PC-9 (cell line): ENCODE results near the gene ARMC9.

Experiments used
- EZH2 ChIP-seq: fragments of 200-600 bp; sonication (generic); IDR thresholded peaks from 2 replicates; pipeline ENCODE4 v1.8.0; 2017; ENCODE audit warnings: antibody characterized with exemption, low read depth
- TF ChIP-seq, protein P1 (sequence below): fragments of 200-600 bp; sonication (generic); conservative IDR thresholded peaks from 2 replicates; pipeline ENCODE4 v1.6.1; 2017; ENCODE audit warnings: mixed run types, antibody characterized with exemption, mild to moderate bottlenecking, moderate library complexity

DNA sequence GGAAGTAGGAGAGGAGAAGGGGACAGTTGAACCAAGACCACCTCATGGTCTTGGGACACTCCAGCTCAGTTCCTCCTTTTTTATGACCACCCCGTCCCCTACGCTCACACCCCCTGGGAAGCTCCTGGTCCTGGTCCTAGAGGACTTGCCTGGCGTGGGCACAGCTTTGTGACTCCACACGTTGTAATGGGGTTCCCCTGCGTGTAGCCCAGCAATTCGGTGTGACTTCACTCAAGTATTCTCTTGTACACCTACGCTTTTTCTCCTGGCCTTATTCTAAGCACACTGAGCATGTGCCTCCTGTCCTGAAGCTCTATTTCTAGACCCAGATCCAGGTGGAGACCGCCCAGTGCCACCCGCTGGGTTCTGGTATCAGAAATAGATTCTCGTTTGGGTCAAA lies 161.0 kb downstream of the ARMC9 start:
- TF ChIP-seq, protein P1, sequence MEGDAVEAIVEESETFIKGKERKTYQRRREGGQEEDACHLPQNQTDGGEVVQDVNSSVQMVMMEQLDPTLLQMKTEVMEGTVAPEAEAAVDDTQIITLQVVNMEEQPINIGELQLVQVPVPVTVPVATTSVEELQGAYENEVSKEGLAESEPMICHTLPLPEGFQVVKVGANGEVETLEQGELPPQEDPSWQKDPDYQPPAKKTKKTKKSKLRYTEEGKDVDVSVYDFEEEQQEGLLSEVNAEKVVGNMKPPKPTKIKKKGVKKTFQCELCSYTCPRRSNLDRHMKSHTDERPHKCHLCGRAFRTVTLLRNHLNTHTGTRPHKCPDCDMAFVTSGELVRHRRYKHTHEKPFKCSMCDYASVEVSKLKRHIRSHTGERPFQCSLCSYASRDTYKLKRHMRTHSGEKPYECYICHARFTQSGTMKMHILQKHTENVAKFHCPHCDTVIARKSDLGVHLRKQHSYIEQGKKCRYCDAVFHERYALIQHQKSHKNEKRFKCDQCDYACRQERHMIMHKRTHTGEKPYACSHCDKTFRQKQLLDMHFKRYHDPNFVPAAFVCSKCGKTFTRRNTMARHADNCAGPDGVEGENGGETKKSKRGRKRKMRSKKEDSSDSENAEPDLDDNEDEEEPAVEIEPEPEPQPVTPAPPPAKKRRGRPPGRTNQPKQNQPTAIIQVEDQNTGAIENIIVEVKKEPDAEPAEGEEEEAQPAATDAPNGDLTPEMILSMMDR = no peak
- no peak for TF ChIP-seq EZH2
